GM12875 (cell line): ENCODE data around the gene CRHR1.

Experiments used
- H3K4me3 ChIP-seq: one replicate; pipeline ENCODE4 v1.5.1; 2011; ENCODE audit warnings: low read depth, low read length, control low read depth
- CTCF ChIP-seq: IDR thresholded peaks from 2 replicates; pipeline ENCODE4 v1.5.1; 2011; ENCODE audit warnings: low read depth, mild to moderate bottlenecking, control low read depth, inconsistent platforms, low read length, moderate library complexity, borderline replicate concordance; ENCODE audit not compliant: insufficient read depth

CRHR1 gene

GRCh38 chr17:45788057-45788456 lies 3.9 kb downstream of the CRHR1 start:
- TF ChIP-seq CTCF: no peak
- H3K4me3 ChIP-seq: no peak overlapping the region

- no peak for TF ChIP-seq CTCF
Measured at GRCh38 chr17:45789874-45790273, 5.8 kb downstream of the CRHR1 start.

GRCh38 chr17:45790296-45790922 lies 6.3 kb downstream of the CRHR1 start:
- TF ChIP-seq CTCF: no peak
- H3K4me3 ChIP-seq: no peak overlapping the region

More at GRCh38 chr17:45789874-45790273, 5.8 kb downstream of the CRHR1 start:
- H3K4me3 ChIP-seq: no peak overlapping the region

GRCh38 chr17:45791041-45791582 lies 7.0 kb downstream of the CRHR1 start:
- no peak for TF ChIP-seq CTCF
- no peak overlapping the region for H3K4me3 ChIP-seq

- no peak overlapping the region for H3K4me3 ChIP-seq
- no peak for TF ChIP-seq CTCF
Measured at GRCh38 chr17:45791935-45792334, 7.8 kb downstream of the CRHR1 start.

- no peak for TF ChIP-seq CTCF
- H3K4me3 ChIP-seq: no peak overlapping the region
Measured at GRCh38 chr17:45792437-45792836, 8.3 kb downstream of the CRHR1 start.

GRCh38 chr17:45792995-45793755 lies 9.1 kb downstream of the CRHR1 start:
- TF ChIP-seq CTCF: no peak

More at GRCh38 chr17:45792995-45793755, 9.1 kb downstream of the CRHR1 start:
- H3K4me3 ChIP-seq: no peak overlapping the region
